HG03521 (cell line): Measurements from ENCODE around the gene WASF3.

ENCODE experiments used
- ATAC-seq: cut with Tn5 transposase; IDR thresholded peaks from one replicate; pipeline ENCODE4 v1.9.1; 2021; ENCODE audit warnings: mild to moderate bottlenecking, moderate library complexity; ENCODE audit not compliant: unreplicated experiment

Gene WASF3

GRCh38 chr13:26541678-26542568 is 15.6 kb upstream of the WASF3 start:
- no peak for ATAC-seq

- no peak for ATAC-seq
Measured at GRCh38 chr13:26544707-26545106, 12.8 kb upstream of the WASF3 start.

GRCh38 chr13:26548205-26548765 is 9.2 kb upstream of the WASF3 start:
- no peak for ATAC-seq

GRCh38 chr13:26549713-26550112 is 7.8 kb upstream of the WASF3 start:
- ATAC-seq = no peak

GRCh38 chr13:26551255-26551860 is 6.1 kb upstream of the WASF3 start:
- ATAC-seq = no peak

- ATAC-seq = no peak
Measured at GRCh38 chr13:26555413-26555812, 2.1 kb upstream of the WASF3 start.

- ATAC-seq = peak; percentile 23
Measured at GRCh38 chr13:26557051-26557392, 461 bp upstream of the WASF3 start.

- peak; percentile 3 for ATAC-seq
Measured at GRCh38 chr13:26558074-26558805, 757 bp downstream of the WASF3 start.

- ATAC-seq = no peak
Measured at GRCh38 chr13:26558987-26559386, 1.5 kb downstream of the WASF3 start.

GRCh38 chr13:26560456-26560855 is 3.0 kb downstream of the WASF3 start:
- ATAC-seq = no peak

- ATAC-seq = no peak
Measured at GRCh38 chr13:26561067-26561466, 3.6 kb downstream of the WASF3 start.

- ATAC-seq = no peak
Measured at GRCh38 chr13:26561651-26562511, 4.4 kb downstream of the WASF3 start.

GRCh38 chr13:26562512-26562890 is 5.0 kb downstream of the WASF3 start:
- ATAC-seq = no peak

GRCh38 chr13:26563713-26564112 is 6.2 kb downstream of the WASF3 start:
- ATAC-seq = no peak

GRCh38 chr13:26568132-26568815 is 10.8 kb downstream of the WASF3 start:
- no peak for ATAC-seq

GRCh38 chr13:26571518-26571917 is 14.0 kb downstream of the WASF3 start:
- no peak for ATAC-seq

GRCh38 chr13:26575244-26575643 is 17.8 kb downstream of the WASF3 start:
- ATAC-seq = no peak

GRCh38 chr13:26579580-26579979 is 22.1 kb downstream of the WASF3 start:
- ATAC-seq = no peak

GRCh38 chr13:26583662-26584061 is 26.2 kb downstream of the WASF3 start:
- ATAC-seq = no peak

- no peak for ATAC-seq
Measured at GRCh38 chr13:26584713-26585112, 27.2 kb downstream of the WASF3 start.
